ENCODE results near the gene MTO1.
A peak's percentile ranks its signal among the peaks of the same experiment; 100 is the strongest.

DNA sequence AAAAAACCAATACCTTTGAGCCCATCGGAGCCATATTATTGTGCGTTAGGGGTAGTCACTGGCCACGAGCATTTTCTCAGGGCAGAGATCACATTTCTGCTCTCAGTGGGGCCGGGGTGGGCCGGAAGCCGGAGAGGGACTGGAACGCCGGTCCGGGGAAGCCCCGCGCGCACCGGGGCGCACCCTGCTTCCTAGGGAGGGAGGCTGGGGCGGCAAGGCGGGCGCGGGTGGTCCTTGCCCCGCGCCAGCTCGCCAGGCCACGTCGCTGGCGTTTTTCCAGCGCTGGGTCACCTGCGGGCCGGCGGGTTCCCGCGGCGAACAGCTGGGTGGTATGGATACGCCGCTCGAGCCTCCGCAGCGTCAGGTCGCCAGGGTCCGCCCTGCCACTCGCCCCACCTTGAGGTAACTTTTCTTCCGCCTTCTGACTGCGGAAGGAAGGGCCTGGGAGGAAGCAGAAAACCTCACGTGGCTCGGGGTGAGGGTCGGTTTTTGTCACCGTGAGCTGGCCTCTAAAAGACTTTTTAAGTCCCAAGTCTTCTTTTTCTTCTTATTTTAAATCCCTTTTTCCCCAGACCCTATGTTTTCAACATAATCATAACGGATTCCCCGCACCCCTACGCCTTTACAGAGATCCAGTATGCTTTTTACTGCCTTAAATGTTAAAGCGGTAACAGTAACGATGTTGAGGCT is 62.0 kb downstream of the MTO1 start:
- TF ChIP-seq, protein P1, sequence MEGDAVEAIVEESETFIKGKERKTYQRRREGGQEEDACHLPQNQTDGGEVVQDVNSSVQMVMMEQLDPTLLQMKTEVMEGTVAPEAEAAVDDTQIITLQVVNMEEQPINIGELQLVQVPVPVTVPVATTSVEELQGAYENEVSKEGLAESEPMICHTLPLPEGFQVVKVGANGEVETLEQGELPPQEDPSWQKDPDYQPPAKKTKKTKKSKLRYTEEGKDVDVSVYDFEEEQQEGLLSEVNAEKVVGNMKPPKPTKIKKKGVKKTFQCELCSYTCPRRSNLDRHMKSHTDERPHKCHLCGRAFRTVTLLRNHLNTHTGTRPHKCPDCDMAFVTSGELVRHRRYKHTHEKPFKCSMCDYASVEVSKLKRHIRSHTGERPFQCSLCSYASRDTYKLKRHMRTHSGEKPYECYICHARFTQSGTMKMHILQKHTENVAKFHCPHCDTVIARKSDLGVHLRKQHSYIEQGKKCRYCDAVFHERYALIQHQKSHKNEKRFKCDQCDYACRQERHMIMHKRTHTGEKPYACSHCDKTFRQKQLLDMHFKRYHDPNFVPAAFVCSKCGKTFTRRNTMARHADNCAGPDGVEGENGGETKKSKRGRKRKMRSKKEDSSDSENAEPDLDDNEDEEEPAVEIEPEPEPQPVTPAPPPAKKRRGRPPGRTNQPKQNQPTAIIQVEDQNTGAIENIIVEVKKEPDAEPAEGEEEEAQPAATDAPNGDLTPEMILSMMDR (tag by site-specific recombination; IDR thresholded peaks at IDR 0.05): 0 out of 2 replicates have a peak, but pooled peaks have one; percentile 17
- no peak for TF ChIP-seq ZNF354C (tag by site-specific recombination; IDR thresholded peaks at IDR 0.05; ENCODE audit: borderline replicate concordance, low read depth)
- TF ChIP-seq ZNF114 (tag by site-specific recombination; IDR thresholded peaks at IDR 0.05): no peak
- peak; percentile 66; the same call in 1 of the 2 replicates for TF ChIP-seq TRIM28 (IDR thresholded peaks at IDR 0.05; ENCODE audit: borderline replicate concordance, low read length)
- no peak; the same call in 1 of the 2 replicates for TF ChIP-seq ZBTB10 (tag by site-specific recombination; IDR thresholded peaks at IDR 0.05)
- TF ChIP-seq, protein P2, sequence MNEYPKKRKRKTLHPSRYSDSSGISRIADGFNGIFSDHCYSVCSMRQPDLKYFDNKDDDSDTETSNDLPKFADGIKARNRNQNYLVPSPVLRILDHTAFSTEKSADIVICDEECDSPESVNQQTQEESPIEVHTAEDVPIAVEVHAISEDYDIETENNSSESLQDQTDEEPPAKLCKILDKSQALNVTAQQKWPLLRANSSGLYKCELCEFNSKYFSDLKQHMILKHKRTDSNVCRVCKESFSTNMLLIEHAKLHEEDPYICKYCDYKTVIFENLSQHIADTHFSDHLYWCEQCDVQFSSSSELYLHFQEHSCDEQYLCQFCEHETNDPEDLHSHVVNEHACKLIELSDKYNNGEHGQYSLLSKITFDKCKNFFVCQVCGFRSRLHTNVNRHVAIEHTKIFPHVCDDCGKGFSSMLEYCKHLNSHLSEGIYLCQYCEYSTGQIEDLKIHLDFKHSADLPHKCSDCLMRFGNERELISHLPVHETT (tag by site-specific recombination; IDR thresholded peaks at IDR 0.05): no peak
- no peak for TF ChIP-seq ZNF274 (IDR thresholded peaks at IDR 0.05; ENCODE audit: low read length)
- TF ChIP-seq ZNF274 (tag by site-specific recombination; IDR thresholded peaks at IDR 0.05; ENCODE audit: borderline replicate concordance): no peak
- TF ChIP-seq KLF9 (tag by site-specific recombination; IDR thresholded peaks at IDR 0.05; ENCODE audit: low read depth): no peak
- no peak for TF ChIP-seq ZNF792 (tag by site-specific recombination; IDR thresholded peaks at IDR 0.05)
- no peak for TF ChIP-seq ZNF302 (tag by site-specific recombination; IDR thresholded peaks at IDR 0.05; ENCODE audit: low read depth)
- no peak for TF ChIP-seq ZFP3 (tag by site-specific recombination; IDR thresholded peaks at IDR 0.05; ENCODE audit: low read depth)

Data from HEK293 (cell line).